ENCODE results near the gene ADK.

DNA sequence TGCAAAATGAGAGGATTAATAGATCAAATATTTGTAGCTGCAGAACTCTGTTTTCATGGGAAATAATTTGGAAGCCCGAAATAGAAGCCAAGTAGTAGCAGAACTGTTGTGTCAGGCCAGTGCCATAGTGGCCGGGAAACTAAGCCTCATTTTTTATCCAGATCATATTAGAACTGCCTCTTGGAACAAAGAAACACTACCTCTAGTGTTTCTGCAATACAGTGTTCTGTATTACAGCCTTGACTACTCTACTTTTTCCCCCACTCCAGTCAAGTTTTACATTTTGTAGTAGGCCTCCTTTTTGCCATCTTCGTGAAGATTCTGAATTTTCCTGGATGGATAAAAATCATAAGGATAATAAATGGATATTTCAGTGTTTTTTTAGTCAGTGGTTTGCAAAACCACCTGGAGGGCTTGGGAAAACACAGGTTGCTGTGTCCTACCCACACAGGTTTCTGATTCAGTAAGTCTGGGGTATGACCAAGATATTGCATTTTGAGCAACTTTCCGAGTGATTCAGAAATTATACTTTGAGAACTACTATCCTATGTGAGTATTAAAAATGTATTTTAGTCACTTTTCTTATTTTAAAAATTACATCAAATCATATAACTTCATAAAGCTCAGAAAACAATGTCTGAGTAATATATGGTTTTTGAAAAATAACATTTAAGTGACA lies 349.1 kb downstream of the ADK start:
- TF ChIP-seq CTCF (optimal IDR thresholded peaks at IDR 0.05 in 1 of 3, IDR thresholded peaks at IDR 0.05 in 1 of 3, conservative IDR thresholded peaks at IDR 0.05 in 1 of 3; ENCODE audit: extremely low read depth in 1 of 3, insufficient read depth in 2 of 3, low read length in 3 of 3) (no peak), EZH2 (IDR thresholded peaks at IDR 0.05; ENCODE audit: low read length) (no peak)
